GM10266 (cell line): ENCODE results near the gene SUSD4.

ENCODE experiments used
- DNase-seq: peaks from one replicate; pipeline ENCODE4 v3.0.0; 2012; ENCODE audit errors: extremely low spot score
- TF ChIP-seq, protein P1 (sequence below): IDR thresholded peaks from 2 replicates; pipeline ENCODE4 v1.5.1; 2012; ENCODE audit warnings: mild to moderate bottlenecking, low read depth; ENCODE audit not compliant: control insufficient read depth, insufficient read depth; ENCODE audit errors: missing control alignments

SUSD4 gene

DNA sequence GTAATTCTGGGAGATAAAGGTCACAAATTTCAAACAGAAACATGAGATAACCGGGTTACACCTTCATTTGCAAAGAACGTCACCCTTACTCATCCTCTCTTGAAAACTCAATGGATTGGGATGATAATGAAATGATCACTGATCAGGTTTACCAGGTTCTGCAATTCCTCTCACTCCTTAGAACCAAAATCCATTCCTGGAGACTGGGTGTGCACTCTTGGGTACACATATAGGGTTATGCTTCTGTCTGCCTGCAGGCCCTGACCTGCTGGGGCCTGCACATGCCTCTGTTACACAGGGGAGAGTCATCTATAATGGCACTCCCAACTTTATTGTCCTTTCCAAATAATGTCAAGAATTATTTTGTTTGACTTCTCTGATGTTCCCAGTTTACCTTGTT lies 8.3 kb downstream of the SUSD4 start:
- TF ChIP-seq, protein P1, sequence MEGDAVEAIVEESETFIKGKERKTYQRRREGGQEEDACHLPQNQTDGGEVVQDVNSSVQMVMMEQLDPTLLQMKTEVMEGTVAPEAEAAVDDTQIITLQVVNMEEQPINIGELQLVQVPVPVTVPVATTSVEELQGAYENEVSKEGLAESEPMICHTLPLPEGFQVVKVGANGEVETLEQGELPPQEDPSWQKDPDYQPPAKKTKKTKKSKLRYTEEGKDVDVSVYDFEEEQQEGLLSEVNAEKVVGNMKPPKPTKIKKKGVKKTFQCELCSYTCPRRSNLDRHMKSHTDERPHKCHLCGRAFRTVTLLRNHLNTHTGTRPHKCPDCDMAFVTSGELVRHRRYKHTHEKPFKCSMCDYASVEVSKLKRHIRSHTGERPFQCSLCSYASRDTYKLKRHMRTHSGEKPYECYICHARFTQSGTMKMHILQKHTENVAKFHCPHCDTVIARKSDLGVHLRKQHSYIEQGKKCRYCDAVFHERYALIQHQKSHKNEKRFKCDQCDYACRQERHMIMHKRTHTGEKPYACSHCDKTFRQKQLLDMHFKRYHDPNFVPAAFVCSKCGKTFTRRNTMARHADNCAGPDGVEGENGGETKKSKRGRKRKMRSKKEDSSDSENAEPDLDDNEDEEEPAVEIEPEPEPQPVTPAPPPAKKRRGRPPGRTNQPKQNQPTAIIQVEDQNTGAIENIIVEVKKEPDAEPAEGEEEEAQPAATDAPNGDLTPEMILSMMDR, result no peak
- no peak for DNase-seq

DNA sequence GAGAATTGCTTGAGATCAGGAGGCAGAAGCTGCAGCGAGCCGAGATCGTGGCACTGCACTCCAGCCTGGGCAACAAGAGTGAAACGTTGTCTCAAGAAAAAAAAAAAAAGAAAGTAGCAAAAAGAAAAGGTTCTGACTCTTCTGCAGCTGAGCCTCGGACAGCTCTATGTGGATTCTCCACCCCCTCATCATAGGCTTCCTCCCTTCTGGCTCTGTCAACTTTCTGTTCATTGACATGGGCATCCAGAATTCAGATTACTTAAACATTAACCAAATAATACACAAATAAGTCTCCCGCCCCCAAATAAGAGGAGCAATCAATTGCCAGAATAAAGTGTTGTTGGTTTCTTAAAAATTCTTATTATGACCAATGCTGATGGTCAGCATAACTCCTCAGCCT lies 10.0 kb downstream of the SUSD4 start:
- DNase-seq, result no peak
- TF ChIP-seq, protein P1, result no peak

DNA sequence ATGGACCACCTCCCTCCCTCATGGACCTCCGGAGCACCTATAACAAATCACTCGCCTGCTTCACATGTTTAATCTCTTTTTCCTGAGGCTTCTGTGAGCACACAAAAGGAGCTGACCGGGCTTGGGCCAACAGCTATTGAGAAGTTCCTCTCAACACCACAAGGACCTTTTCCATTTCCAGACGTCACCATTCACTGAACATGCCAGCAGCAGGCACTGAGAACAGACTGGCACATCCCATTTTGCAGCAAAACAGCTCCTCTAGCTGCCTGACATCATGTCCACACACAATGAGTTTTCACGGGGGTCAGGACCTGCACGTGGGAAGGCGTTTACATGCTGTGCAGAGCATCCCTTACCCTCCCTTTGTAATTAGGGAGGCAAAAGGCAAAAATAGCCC lies 11.0 kb downstream of the SUSD4 start:
- TF ChIP-seq, protein P1, result no peak
- no peak for DNase-seq

DNA sequence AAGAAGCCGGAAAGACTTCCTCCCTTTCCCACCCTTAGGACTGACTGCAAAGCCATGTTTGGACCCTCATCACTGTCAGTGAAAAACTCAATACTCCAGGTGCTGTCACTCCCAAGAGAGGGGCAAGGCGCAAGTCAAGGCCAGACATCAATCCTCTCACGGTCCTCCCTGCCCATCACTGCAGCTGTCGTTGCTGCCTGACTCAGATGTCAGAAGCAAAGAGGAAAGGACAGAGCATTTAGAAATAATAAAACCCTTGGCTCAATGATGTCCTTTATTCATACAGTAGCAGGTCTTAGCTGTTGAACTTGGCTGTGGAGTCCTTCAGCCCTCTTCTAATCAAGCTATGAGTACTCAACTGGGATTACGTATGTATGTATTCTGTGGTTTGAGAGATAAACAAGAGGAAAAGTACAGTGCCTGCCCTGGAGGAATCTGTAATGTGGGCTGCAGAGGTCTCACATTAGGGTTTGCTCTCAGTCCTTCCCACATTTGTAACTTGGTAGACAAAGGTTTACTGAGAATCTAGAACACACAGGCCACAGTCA lies 13.5 kb downstream of the SUSD4 start:
- TF ChIP-seq, protein P1, result no peak
- no peak for DNase-seq

DNA sequence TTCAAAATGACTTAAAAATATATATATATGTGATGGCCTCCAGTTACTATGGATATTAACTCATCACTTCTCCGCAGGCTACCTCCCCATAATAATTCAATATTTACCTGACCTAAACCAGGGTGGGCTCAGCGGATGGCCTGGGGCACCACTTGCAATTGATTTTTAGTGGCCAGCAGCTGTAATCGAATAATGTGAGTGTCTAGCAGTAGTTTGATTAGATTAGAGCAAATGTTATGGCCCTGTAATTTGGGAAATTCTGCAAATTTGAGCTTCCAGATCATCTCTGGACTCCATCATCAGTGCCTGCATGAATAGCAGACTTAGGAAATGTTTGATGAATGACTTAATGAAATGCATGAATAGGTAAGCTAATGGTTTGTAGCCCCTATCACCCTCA lies 14.7 kb downstream of the SUSD4 start:
- DNase-seq, result no peak
- TF ChIP-seq, protein P1, result no peak

DNA sequence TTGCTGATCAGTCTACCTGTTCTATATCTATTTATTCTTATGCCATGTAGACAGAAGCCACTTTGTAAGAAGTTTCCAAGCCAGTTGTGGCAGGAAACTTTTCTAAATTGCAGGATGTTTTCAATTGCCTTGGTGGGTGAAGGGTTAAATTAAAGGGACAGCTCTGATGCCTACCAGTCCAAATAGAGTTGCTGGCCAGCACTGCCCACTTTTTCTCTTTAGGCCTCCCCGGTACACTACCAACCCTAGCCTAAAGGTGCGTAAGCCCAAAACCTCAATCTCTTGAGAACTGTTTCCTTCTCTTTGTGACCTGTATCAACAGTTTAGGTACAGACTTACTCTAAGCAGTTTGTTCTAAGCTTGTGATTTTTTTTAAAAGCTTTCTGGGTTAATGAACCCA lies 15.5 kb downstream of the SUSD4 start:
- TF ChIP-seq, protein P1, result no peak
- no peak for DNase-seq

DNA sequence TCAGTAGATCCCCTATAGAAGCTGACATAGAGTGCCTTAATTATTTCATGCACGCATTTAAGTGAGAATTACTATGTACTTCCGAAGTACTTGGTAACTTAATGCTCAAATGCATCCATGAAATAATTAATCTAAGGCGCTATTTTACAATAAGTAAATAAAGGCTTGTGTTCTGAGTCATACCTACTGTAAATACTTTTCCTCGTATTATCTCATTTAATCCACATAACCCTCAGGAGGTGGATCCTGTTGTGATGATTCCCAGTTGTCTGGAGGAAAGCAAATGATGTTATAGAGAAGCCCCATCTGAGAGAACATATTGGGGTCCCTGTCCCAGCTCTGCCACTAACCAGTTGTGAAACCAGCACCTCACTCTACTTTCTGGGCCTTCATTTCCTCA lies 16.4 kb downstream of the SUSD4 start:
- no peak for DNase-seq
- TF ChIP-seq, protein P1, result no peak
